ENCODE results near the gene ZNF230.

DNA sequence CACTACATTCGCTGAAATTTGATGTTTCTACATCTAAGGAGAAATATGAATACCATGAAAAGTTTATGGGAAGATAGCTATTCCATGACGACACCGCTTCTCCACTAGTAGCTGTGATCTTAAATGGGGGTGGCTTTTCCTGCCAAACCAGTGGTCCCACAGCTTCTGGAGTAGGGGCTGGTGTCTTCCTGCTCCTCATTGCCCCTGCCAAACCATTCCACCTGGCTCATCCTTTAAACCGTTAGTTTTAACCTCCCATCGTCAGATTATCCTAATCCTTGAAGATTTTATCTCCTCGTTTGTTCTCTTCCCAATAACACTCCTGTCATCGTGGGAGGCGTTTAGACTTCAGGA, 568 bp upstream of the ZNF230 start:
- TF ChIP-seq, protein P1, sequence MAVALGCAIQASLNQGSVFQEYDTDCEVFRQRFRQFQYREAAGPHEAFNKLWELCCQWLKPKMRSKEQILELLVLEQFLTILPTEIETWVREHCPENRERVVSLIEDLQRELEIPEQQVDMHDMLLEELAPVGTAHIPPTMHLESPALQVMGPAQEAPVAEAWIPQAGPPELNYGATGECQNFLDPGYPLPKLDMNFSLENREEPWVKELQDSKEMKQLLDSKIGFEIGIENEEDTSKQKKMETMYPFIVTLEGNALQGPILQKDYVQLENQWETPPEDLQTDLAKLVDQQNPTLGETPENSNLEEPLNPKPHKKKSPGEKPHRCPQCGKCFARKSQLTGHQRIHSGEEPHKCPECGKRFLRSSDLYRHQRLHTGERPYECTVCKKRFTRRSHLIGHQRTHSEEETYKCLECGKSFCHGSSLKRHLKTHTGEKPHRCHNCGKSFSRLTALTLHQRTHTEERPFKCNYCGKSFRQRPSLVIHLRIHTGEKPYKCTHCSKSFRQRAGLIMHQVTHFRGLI (CRISPR knock-in tag; IDR thresholded peaks at IDR 0.05) = no peak
- TF ChIP-seq ZNF239 (CRISPR knock-in tag; IDR thresholded peaks at IDR 0.05) (no peak), ELF4 (CRISPR knock-in tag; IDR thresholded peaks at IDR 0.05) (no peak), HMGN3 (IDR thresholded peaks at IDR 0.05; ENCODE audit: borderline replicate concordance, extremely low read depth, insufficient read length, low read depth, low read length) (no peak)

Measured in K562 (cell line).